ENCODE measurements around the gene NFE2L2. TPM values are rescaled to one million over a fixed set of nuclear protein-coding genes. Genes with fewer than 3 reads are reported as not detected.

NFE2L2 gene
- total RNA-seq, 1 donor from 2014 or later = 100 TPM

GRCh38 chr2:177242121-177242987, 22.2 kb downstream of the NFE2L2 start:
- TF ChIP-seq, protein P1, sequence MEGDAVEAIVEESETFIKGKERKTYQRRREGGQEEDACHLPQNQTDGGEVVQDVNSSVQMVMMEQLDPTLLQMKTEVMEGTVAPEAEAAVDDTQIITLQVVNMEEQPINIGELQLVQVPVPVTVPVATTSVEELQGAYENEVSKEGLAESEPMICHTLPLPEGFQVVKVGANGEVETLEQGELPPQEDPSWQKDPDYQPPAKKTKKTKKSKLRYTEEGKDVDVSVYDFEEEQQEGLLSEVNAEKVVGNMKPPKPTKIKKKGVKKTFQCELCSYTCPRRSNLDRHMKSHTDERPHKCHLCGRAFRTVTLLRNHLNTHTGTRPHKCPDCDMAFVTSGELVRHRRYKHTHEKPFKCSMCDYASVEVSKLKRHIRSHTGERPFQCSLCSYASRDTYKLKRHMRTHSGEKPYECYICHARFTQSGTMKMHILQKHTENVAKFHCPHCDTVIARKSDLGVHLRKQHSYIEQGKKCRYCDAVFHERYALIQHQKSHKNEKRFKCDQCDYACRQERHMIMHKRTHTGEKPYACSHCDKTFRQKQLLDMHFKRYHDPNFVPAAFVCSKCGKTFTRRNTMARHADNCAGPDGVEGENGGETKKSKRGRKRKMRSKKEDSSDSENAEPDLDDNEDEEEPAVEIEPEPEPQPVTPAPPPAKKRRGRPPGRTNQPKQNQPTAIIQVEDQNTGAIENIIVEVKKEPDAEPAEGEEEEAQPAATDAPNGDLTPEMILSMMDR (IDR thresholded peaks at IDR 0.05) = no peak
- H3K4me1 Mint-ChIP-seq (ENCODE audit: unreplicated experiment) = peaks cover 94% of the 10 kb centered on the region
- peak overlapping the region; percentile 60 for H3K4me3 Mint-ChIP-seq (ENCODE audit: unreplicated experiment)
- no peak for DNase-seq (ENCODE audit: extremely low spot score, unreplicated experiment)
- peak overlapping the region; percentile 97 for H3K27ac Mint-ChIP-seq (ENCODE audit: unreplicated experiment)
- no peaks in the 10 kb centered on the region for H3K27me3 Mint-ChIP-seq (ENCODE audit: unreplicated experiment)
- no peaks in the 10 kb centered on the region for H3K9me3 Mint-ChIP-seq (ENCODE audit: unreplicated experiment)
- H3K36me3 Mint-ChIP-seq (ENCODE audit: unreplicated experiment) = peaks cover 10% of the 10 kb centered on the region

DNA sequence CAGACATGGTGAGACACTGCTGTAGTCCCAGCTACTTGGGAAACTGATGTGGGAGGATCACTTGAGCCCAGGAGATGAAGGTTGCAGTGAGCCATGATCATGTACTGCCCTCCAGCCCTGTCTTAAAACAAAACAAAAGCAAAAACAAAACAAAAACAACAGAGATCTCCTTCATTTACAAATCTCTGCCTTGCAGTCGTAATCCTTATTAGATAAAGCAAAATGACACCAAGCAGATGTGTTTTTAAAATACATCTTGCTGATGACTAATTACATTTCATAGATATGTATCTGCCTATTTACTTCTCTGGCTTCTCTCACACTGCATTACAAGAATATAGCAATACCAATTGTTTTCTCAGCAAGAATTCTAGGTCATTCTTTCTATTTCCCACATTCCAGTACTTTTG, 22.8 kb downstream of the NFE2L2 start:
- Mint-ChIP-seq H3K27ac (ENCODE audit: unreplicated experiment) (peak overlapping the region; percentile 97), H3K36me3 (ENCODE audit: unreplicated experiment) (peaks cover 10% of the 10 kb centered on the region), H3K4me1 (ENCODE audit: unreplicated experiment) (peaks cover 94% of the 10 kb centered on the region), H3K9me3 (ENCODE audit: unreplicated experiment) (no peaks in the 10 kb centered on the region), H3K27me3 (ENCODE audit: unreplicated experiment) (no peaks in the 10 kb centered on the region), H3K4me3 (ENCODE audit: unreplicated experiment) (peak overlapping the region; percentile 60)
- TF ChIP-seq, protein P1 (IDR thresholded peaks at IDR 0.05) = no peak
- DNase-seq (ENCODE audit: extremely low spot score, unreplicated experiment) = no peak

GRCh38 chr2:177239932-177240630, 24.4 kb downstream of the NFE2L2 start:
- H3K4me3 Mint-ChIP-seq (ENCODE audit: unreplicated experiment) = peak overlapping the region; percentile 56
- no peaks in the 10 kb centered on the region for H3K9me3 Mint-ChIP-seq (ENCODE audit: unreplicated experiment)
- H3K27ac Mint-ChIP-seq (ENCODE audit: unreplicated experiment) = peak overlapping the region; percentile 97
- TF ChIP-seq, protein P1 (IDR thresholded peaks at IDR 0.05) = no peak
- peaks cover 10% of the 10 kb centered on the region for H3K36me3 Mint-ChIP-seq (ENCODE audit: unreplicated experiment)
- no peaks in the 10 kb centered on the region for H3K27me3 Mint-ChIP-seq (ENCODE audit: unreplicated experiment)
- DNase-seq (ENCODE audit: extremely low spot score, unreplicated experiment) = no peak
- peaks cover 83% of the 10 kb centered on the region for H3K4me1 Mint-ChIP-seq (ENCODE audit: unreplicated experiment)

GRCh38 chr2:177239053-177239452, 25.5 kb downstream of the NFE2L2 start:
- no peaks in the 10 kb centered on the region for H3K9me3 Mint-ChIP-seq (ENCODE audit: unreplicated experiment)
- peaks cover 75% of the 10 kb centered on the region for H3K4me1 Mint-ChIP-seq (ENCODE audit: unreplicated experiment)
- H3K4me3 Mint-ChIP-seq (ENCODE audit: unreplicated experiment) = peak overlapping the region; percentile 35
- TF ChIP-seq, protein P1 (IDR thresholded peaks at IDR 0.05) = no peak
- H3K27ac Mint-ChIP-seq (ENCODE audit: unreplicated experiment) = peak overlapping the region; percentile 97
- H3K27me3 Mint-ChIP-seq (ENCODE audit: unreplicated experiment) = no peaks in the 10 kb centered on the region
- H3K36me3 Mint-ChIP-seq (ENCODE audit: unreplicated experiment) = peaks cover 13% of the 10 kb centered on the region
- DNase-seq (ENCODE audit: extremely low spot score, unreplicated experiment) = no peak

DNA sequence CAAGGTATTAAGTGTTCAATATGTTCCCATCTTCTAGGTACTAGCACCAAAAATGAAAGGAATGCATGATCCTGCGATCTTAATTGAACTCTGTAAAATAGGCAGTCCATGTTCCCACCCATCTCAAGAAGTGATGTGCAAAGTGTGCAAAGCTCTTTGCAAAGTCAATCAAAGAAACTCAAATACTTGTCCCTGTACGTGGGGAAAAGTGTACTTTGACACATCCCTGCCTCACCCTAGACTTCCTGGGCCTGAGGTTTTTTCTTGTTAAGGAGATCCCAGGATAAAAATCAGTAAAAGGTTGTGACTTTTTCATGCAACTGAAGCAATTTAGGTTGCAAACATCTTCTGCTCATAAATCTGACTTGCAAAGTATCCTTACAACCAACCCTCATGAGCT, 26.6 kb downstream of the NFE2L2 start:
- TF ChIP-seq, protein P1 (IDR thresholded peaks at IDR 0.05) = no peak
- Mint-ChIP-seq H3K4me3 (ENCODE audit: unreplicated experiment) (no peak overlapping the region), H3K9me3 (ENCODE audit: unreplicated experiment) (no peaks in the 10 kb centered on the region), H3K4me1 (ENCODE audit: unreplicated experiment) (peaks cover 67% of the 10 kb centered on the region), H3K27ac (ENCODE audit: unreplicated experiment) (peak overlapping the region; percentile 97), H3K36me3 (ENCODE audit: unreplicated experiment) (peaks cover 22% of the 10 kb centered on the region), H3K27me3 (ENCODE audit: unreplicated experiment) (no peaks in the 10 kb centered on the region)
- DNase-seq (ENCODE audit: extremely low spot score, unreplicated experiment) = no peak
